ENCODE results near the gene NMUR1. TPM values are rescaled to one million over a fixed set of nuclear protein-coding genes. Genes with fewer than 3 reads are reported as not detected.

NMUR1 gene
- total and polyA plus RNA-seq, 2 experiments from 2014 or later, result 0.29 to 0.59 TPM

- Histone ChIP-seq H3K4me2 (no peak overlapping the region), H3K27ac (ENCODE audit: low read depth) (no peak overlapping the region), H3K9me2 (ENCODE audit: insufficient read depth) (no peaks in the 10 kb centered on the region), H3F3A (replicated peaks; ENCODE audit: low read depth) (no peaks in the 10 kb centered on the region), H4K20me1 (replicated peaks; ENCODE audit: insufficient read depth) (no peaks in the 10 kb centered on the region), H3K79me2 (replicated peaks; ENCODE audit: insufficient read depth) (no peaks in the 10 kb centered on the region), H3K4me3 (no peak overlapping the region), H3K27me3 (ENCODE audit: insufficient read depth) (no peaks in the 10 kb centered on the region), H2AFZ (no peak overlapping the region), H3K36me3 (ENCODE audit: insufficient read depth) (no peaks in the 10 kb centered on the region), H3K4me1 (ENCODE audit: insufficient read depth) (no peaks in the 10 kb centered on the region)
- H3K36me3 Mint-ChIP-seq (ENCODE audit: low read depth), result peaks cover 3% of the 10 kb centered on the region
- no peak for DNase-seq (ENCODE audit: low spot score)
- TF ChIP-seq EZH2phosphoT487 (IDR thresholded peaks at IDR 0.05; ENCODE audit: unreplicated experiment), result no peak
- TF ChIP-seq CTCF (conservative IDR thresholded peaks at IDR 0.05; ENCODE audit: low read depth in 2 of 2), result no peak
- no peak for TF ChIP-seq ZNF114 (CRISPR knock-in tag; IDR thresholded peaks at IDR 0.05)
- no peak for TF ChIP-seq JUNB (IDR thresholded peaks at IDR 0.05; ENCODE audit: unreplicated experiment)
- no peak for TF ChIP-seq REST (IDR thresholded peaks at IDR 0.05; ENCODE audit: unreplicated experiment)
- TF ChIP-seq CREB1 (CRISPR knock-in tag; IDR thresholded peaks at IDR 0.05; ENCODE audit: low read depth), result no peak
- peaks cover 4% of the 10 kb centered on the region; the same call in 1 of the 3 replicates for H3K4me1 Mint-ChIP-seq
- no peak for ATAC-seq
- H3K4me3 Mint-ChIP-seq, result no peak overlapping the region
- no peak overlapping the region for H3K27ac Mint-ChIP-seq
- H3K27me3 Mint-ChIP-seq (ENCODE audit: insufficient read depth, low read depth, poor library complexity), result peaks cover 3% of the 10 kb centered on the region
- H3K9me3 Mint-ChIP-seq, result peaks cover 5% of the 10 kb centered on the region
Observed at GRCh38 chr2:231494669-231495068, 35.6 kb downstream of the NMUR1 start.

GRCh38 chr2:231490801-231491200 is 39.4 kb downstream of the NMUR1 start:
- H3K4me1 Mint-ChIP-seq, result peaks cover 4% of the 10 kb centered on the region; the same call in 1 of the 3 replicates
- no peak for ATAC-seq
- H3K79me2 ChIP-seq (replicated peaks; ENCODE audit: insufficient read depth), result no peaks in the 10 kb centered on the region
- TF ChIP-seq EZH2phosphoT487 (IDR thresholded peaks at IDR 0.05; ENCODE audit: unreplicated experiment), result no peak
- no peak for TF ChIP-seq STAT1 (IDR thresholded peaks at IDR 0.05; ENCODE audit: unreplicated experiment)
- TF ChIP-seq CTCF (conservative IDR thresholded peaks at IDR 0.05; ENCODE audit: low read depth in 2 of 2), result no peak
- TF ChIP-seq ZNF114 (CRISPR knock-in tag; IDR thresholded peaks at IDR 0.05), result no peak
- TF ChIP-seq CREB1 (CRISPR knock-in tag; IDR thresholded peaks at IDR 0.05; ENCODE audit: low read depth), result no peak

More at GRCh38 chr2:231490801-231491200, 39.4 kb downstream of the NMUR1 start:
- Histone ChIP-seq H3F3A (replicated peaks; ENCODE audit: low read depth) (no peaks in the 10 kb centered on the region), H3K4me2 (no peak overlapping the region), H3K4me1 (ENCODE audit: insufficient read depth) (no peaks in the 10 kb centered on the region), H3K36me3 (ENCODE audit: insufficient read depth) (no peaks in the 10 kb centered on the region), H3K27ac (ENCODE audit: low read depth) (no peak overlapping the region), H2AFZ (no peak overlapping the region), H3K4me3 (no peak overlapping the region), H3K27me3 (ENCODE audit: insufficient read depth) (no peaks in the 10 kb centered on the region), H4K20me1 (replicated peaks; ENCODE audit: insufficient read depth) (no peaks in the 10 kb centered on the region), H3K9me2 (ENCODE audit: insufficient read depth) (no peaks in the 10 kb centered on the region; the same call in 1 of the 2 replicates)
- Mint-ChIP-seq H3K27ac (no peak overlapping the region), H3K27me3 (ENCODE audit: insufficient read depth, low read depth, poor library complexity) (peaks cover 9% of the 10 kb centered on the region), H3K9me3 (peaks cover 26% of the 10 kb centered on the region), H3K4me3 (no peak overlapping the region), H3K36me3 (ENCODE audit: low read depth) (peaks cover 25% of the 10 kb centered on the region)
- DNase-seq (ENCODE audit: low spot score), result no peak
